HG03159 (cell line): ENCODE data around the gene LHFPL6.

Experiments
- ATAC-seq: cut with Tn5 transposase; IDR thresholded peaks from one replicate; pipeline ENCODE4 v1.9.1; 2021; ENCODE audit warnings: mild to moderate bottlenecking, moderate library complexity; ENCODE audit not compliant: unreplicated experiment

The LHFPL6 gene

DNA sequence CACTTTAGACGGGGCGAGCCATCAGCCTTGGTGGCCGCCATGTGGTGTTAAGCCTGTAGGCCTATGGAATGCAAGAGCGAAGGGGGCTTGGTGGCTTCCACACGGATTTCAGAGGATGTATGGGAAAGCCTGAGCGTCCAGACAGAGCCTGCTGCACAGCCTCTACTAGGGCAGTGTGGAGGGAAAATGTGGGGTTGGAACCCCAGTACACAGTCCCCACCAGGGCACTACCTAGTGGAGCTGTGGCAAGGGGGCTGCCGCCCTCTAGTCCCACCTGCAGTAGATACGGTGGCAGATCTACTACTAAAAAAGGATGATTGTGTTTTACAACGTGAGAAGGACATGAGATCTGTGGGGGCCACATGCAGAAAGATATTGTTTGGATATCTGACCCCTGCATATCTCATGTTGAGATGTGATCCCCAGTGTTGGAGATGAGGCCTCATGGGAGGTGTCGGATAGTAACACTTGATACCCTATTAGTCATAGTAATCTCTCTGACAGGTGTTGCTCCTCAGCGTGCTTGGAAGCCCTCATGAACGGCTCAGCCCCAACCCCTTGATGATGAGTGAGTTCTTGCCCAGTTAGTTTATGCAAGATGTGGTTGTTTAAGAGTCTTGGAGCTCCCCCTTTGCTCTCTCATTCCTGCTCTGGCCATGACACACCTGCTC lies 45.6 kb downstream of the LHFPL6 start:
- ATAC-seq: no peak

GRCh38 chr13:39556866-39557265 lies 46.1 kb downstream of the LHFPL6 start:
- ATAC-seq: no peak

DNA sequence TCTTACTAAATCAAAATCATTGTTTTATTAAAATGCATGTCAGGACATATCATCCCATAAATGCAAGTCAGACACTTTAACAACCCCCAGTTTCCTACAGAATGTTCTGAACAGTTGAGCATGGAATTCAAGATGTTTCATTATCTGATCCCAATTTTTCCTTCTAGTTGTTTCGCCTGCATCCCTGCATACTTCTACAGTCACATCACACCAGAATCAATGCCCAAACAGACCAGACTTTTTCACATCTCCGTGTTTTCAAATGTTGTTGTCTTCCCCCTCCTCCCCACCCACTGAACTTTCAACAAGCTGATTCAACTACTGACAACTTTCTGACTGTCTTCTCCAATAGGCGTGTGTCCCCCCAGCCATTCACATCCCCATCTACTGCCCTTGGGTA lies 48.6 kb downstream of the LHFPL6 start:
- ATAC-seq: no peak

GRCh38 chr13:39552246-39552645 lies 50.7 kb downstream of the LHFPL6 start:
- ATAC-seq: no peak

- ATAC-seq: no peak
Observed at GRCh38 chr13:39550931-39551330, 52.1 kb downstream of the LHFPL6 start.

- no peak for ATAC-seq
Observed at GRCh38 chr13:39547108-39547507, 55.9 kb downstream of the LHFPL6 start.

- ATAC-seq: no peak
Observed at GRCh38 chr13:39542361-39542760, 60.6 kb downstream of the LHFPL6 start.

- no peak for ATAC-seq
Observed at GRCh38 chr13:39540929-39541605, 61.9 kb downstream of the LHFPL6 start.

DNA sequence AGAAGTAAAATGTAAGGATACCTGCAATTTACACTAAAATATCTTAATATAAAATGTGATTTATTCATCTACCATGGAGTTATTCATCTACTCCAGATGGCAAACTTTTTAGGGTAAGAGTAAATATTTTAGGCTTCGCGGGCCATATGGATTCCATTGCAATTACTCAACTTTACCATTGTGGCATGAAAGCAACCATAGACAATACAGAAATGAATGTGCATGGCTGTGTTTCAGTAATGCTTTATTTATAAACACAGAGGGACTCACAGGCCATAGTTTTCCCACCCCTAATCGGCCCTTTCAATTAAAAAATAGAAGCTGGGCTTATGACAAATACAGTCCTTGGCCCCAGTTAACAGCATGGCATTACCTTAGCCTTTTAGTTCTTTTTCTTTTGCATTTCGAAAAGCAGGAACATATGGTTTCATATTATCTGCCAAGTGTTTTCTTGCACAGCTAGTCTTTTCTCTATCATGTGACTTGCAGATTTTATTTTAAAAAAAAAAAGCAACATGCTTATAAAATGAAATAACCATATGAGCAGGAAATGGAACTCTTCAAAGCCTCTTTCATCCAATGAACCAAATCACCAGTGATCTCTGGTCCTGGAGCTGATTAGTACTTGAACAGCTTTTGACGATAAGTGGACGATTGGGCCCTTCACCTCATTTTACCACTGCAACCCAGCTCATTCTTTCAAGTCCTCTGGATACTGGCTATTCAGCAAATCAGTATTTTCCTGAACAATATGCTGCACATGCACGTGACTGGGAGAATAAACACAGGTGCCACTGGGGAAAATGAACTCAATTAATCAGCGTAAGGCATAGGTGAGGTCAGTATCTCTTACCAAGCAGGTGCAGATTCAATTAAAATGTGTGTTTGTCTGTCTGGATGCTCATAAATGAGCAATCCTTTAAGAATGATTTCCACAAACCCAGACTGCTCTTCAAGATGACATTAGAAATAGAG lies 63.9 kb downstream of the LHFPL6 start:
- no peak for ATAC-seq

DNA sequence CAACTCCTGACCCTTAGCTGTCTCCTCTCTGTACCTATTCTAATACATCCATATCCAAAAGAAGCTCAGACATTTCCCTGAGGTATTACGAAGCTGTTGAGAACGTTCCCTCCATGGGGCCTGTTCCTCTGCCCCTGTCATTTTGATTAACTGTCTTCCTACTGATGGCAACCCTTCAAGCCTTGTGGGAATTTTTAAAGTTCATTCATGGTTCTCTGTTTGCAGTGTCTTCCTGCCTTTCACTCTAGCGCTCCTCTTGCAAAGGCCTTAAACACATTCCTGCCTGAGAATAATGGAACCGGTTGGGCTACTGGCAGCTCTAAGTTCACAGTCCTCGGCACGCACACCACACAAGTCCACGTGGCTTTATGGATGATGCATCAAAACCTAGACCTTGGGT lies 66.1 kb downstream of the LHFPL6 start:
- ATAC-seq: no peak

DNA sequence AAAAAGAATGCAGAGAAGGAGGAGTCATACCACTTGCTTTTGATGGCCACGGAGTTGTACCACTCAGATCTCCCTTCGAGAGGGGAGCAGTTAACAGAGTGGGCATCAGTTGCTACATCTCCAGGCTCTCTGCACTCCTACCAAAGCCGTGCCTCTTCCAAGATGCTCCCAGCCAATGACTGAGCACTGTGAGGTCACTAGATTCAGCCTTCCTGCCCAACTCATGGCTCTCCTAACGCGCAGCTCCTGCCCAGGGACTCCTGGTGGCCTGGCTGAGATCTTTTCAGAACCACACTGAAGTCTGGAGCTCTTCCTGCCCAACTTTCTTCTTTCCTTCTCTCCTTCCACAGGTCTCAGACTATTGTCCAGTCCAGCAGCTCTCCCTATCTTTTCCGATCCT lies 66.7 kb downstream of the LHFPL6 start:
- ATAC-seq: no peak

GRCh38 chr13:39533651-39534150 lies 69.3 kb downstream of the LHFPL6 start:
- no peak for ATAC-seq

DNA sequence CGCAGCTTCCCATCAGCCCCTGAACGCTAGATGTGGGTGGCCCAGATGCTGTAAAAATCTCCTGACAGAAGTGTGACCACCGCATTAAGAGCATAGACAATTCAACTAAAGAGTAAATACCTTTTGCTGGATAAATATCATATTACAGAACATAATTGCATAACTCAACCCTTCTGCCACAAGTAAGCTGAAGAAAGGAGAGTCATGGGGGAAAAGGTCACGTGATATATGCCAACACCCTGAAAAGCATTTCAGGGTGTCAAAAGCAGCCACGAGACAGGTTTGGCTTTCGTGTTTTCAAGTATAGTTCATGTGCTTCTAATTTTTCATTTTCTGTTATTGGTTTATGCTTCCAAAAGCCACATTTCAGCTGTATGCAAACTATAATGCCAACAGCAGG lies 71.3 kb downstream of the LHFPL6 start:
- no peak for ATAC-seq

- ATAC-seq: no peak
Observed at GRCh38 chr13:39530916-39531315, 72.1 kb downstream of the LHFPL6 start.

DNA sequence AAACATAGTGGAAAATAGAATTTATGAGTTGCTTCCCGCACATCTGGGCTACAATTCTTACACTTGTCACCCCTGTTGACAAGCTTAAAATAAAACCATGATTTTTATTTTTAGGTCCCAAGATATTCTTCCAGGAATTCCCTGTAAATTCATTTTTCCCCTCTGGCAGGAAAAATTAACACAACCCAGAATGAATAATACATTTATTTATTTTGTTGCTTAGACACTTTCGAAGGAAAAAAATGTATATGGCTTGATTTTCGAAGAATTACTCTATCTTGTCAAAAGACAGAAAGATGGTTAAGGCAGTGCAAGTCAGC lies 74.4 kb downstream of the LHFPL6 start:
- ATAC-seq: no peak

DNA sequence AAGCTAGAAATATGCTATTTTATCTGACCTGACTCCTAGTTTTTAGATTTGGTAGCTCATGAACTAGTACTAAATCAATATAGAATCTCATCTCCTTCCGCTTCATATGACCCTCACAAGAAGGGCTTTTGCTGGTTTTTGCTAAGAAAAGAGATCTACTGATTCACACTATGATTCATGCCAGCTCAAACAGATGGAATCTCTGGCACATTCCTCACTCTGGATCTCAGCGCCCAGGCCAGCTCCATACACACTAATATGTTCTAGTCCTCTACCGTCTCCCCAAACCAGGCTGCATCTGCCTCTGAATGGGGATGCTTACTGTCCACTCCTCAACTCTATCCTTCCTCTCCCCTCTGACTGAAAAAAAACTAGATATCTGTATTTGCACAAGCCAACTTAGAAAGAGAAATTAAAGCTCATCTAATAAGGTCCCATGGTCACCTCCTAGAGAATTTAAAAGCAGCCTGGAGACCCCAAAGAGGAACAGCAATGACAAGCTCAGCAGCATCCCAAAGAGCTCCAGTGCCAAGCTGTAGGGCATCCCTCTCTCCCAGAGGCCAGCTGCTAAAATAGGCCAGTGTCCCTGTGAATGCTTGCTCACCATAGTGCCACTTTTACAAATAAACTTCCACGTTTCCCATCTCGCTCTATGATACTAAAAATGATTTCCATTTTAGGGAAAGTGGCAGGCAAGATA lies 74.9 kb downstream of the LHFPL6 start:
- no peak for ATAC-seq

GRCh38 chr13:39527301-39527700 lies 75.7 kb downstream of the LHFPL6 start:
- no peak for ATAC-seq

DNA sequence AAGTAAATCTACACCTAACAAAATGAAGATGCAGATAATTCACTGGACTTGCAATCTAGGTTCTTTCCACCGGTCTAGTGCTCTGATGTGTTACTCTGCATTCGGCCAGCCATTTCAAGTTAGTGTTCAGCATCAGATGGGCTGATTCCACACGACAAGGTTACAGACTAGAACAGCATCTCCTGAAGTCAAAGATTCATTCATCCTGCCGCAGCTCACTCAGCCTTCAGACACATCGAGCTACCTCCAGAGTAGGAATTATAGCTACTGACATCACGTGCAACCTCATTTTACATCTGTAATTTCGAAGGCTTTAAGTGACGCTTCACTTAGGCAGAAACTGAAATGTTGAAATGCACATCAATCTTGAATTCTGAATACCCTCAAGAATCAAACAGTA lies 76.5 kb downstream of the LHFPL6 start:
- ATAC-seq: no peak

- ATAC-seq: no peak
Observed at GRCh38 chr13:39525506-39525905, 77.5 kb downstream of the LHFPL6 start.

DNA sequence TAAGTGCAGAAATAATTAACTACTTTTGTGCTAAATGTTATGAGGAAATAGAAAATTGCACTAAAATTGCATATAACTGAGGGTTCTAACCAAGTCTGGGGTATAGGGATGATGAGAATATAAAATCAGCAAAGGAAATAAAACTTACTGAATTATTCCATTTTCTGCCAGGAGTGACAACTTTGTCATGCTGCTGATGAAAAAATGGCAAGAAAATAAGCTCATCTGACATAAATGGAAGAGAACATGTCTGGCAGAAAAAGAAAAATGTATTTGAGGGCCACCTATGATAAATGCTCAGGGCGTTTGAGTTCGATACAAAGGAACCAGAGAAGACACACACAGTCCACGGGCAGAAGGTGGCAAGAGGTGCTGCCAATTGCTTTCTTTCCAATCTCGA lies 78.2 kb downstream of the LHFPL6 start:
- no peak for ATAC-seq

GRCh38 chr13:39522329-39522728 lies 80.7 kb downstream of the LHFPL6 start:
- ATAC-seq: no peak
